Stimulated activated CD8-positive, alpha-beta memory T cell treated with anti-CD3 and anti-CD28 coated beads, Interleukin-4, amount 100 ng/mL, for 4 hours (primary cell): ENCODE measurements around the gene HSFX1.

ENCODE experiments used
- DNase-seq, 2 donors: peaks; one replicate each; pipeline ENCODE4 v3.0.0-alpha.2; 2020; ENCODE audit warnings: low read depth in 2 of 2, low spot score in 1 of 2

HSFX1 gene

DNA sequence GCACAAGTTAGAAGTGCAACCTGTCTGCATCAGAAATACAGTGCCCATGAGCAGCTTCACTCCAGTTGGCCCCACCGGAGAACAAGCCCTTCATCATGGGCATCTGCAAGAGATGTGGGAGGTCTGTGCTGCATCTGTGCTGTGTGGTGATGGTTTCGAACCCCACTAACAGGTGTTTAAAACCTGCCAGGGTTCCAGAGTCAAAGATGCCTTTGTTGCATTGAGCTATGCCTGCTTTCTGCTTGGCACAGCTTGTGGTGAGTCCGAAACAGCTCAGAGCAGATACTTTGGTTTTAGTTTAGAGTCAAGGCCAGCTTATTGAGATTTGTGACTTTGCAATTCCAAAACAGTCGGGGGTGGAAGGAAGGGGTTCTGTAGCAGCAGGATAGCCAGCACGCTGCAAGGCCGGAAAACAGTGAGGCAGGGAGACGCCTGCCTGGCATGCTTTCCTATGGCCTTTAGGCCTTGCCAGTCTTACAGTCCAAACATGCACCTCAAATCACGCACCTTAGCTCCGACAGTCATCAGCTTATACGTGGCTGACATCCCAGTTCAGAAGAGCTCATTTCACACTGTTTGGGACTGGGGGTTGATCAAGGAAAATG is 29.7 kb downstream of the HSFX1 start:
- DNase-seq = no peak

DNA sequence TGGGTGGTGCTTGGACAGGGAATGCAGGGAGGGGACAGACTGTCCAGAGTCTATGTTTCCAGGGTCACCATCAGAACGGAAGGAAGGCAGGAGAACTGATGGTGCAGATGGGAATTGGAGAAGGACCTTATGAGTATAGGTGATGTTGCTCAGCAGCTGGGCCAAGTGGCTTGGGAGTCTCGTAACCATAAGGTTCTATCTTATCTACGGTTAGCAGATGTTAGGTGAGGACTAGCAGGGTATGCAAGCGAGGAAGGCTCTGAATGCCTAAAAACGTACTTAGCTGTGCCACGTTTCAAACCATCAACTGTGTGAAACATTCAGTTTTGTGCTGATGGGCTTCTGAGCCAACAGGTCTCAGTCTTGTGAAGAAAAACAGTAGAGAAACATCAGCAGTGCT is 30.2 kb downstream of the HSFX1 start:
- DNase-seq = no peak

GRCh38 chrX:149807747-149808458 is 34.0 kb downstream of the HSFX1 start:
- no peak for DNase-seq

GRCh38 chrX:149818652-149819051 is 44.8 kb downstream of the HSFX1 start:
- DNase-seq = no peak

GRCh38 chrX:149819371-149819770 is 45.5 kb downstream of the HSFX1 start:
- DNase-seq = no peak

- DNase-seq = no peak
Measured at GRCh38 chrX:149825424-149825823, 51.6 kb downstream of the HSFX1 start.
